A549 treated with dexamethasone at 1 μM for 4 hours (cell line): ENCODE results near the gene ALAS2. TPM values are rescaled to one million over a fixed set of nuclear protein-coding genes. Genes with fewer than 3 reads are reported as not detected.

ENCODE experiments used
- total RNA-seq: library from RNA; stranded (reverse); fragments of 200-300 nt; extraction: Qiagen RNA extraction; gene quantifications from 5 replicates; pipeline ENCODE4 v1.2.3, GENCODE V29; 2022

Gene ALAS2
- total RNA-seq, result not detected in 5 replicates

GRCh38 chrX:55030271-55031205 lies at the start of gene ALAS2:
Gene ALAS2 (minus strand): TSS chrX:55030977. CDS start chrX:55026000, 4,977 bp downstream.

GRCh38 chrX:55074851-55075467 lies 44.2 kb upstream of the ALAS2 start, which contains the start of gene PAGE2B:
Gene PAGE2B (plus strand): TSS chrX:55075030. CDS start chrX:55076042, 1,012 bp downstream.

GRCh38 chrX:54999717-55000598 lies 30.8 kb downstream of the ALAS2 start, which contains the start of gene APEX2:
Gene APEX2 (plus strand): TSS chrX:55000363. CDS start chrX:55000423, 60 bp downstream.

GRCh38 chrX:54994099-54994498 lies 36.7 kb downstream of the ALAS2 start, which contains the start of gene PFKFB1:
Gene PFKFB1 (minus strand): TSS chrX:54994188. CDS start chrX:54994007, 181 bp downstream.

Other genes with a start within 250 kb of the ALAS2 start
- gene ITIH6, start 232.7 kb downstream of the ALAS2 start, total RNA-seq, result 0.01 TPM in 1 of 5 replicates, not detected in the others
- 70.7 to 84.9 TPM (median 79.1 TPM) in 5 replicates for gene MAGED2, start 223.2 kb downstream of the ALAS2 start, total RNA-seq
- gene TRO, start 110.2 kb downstream of the ALAS2 start, total RNA-seq, result 0.54 to 0.87 TPM (median 0.71 TPM) in 5 replicates
- gene PFKFB1, start 36.8 kb downstream of the ALAS2 start, total RNA-seq, result 0.07 to 0.15 TPM (median 0.10 TPM) in 3 of 5 replicates, not detected in the others
- 23.6 to 30.7 TPM (median 29.1 TPM) in 5 replicates for gene APEX2, start 30.6 kb downstream of the ALAS2 start, total RNA-seq
- not detected in 5 replicates for gene PAGE2B, start 44.1 kb upstream of the ALAS2 start, total RNA-seq
- not detected in 5 replicates for gene PAGE2, start 58.0 kb upstream of the ALAS2 start, total RNA-seq
- not detected in 5 replicates for gene PAGE5, start 189.4 kb upstream of the ALAS2 start, total RNA-seq
- not detected in 5 replicates for gene PAGE3, start 233.9 kb upstream of the ALAS2 start, total RNA-seq